Vagina (tissue), 2 donors: ENCODE data around the gene LIMCH1.

Experiments used
- POLR2A ChIP-seq, 2 donors: fragments of 450-650 bp; IDR thresholded peaks; one replicate each; pipeline ENCODE4 v1.6.1; 2017; ENCODE audit warnings: antibody characterized with exemption in 2 of 2, mild to moderate bottlenecking in 2 of 2, moderate library complexity in 2 of 2
- POLR2AphosphoS5 ChIP-seq, 2 donors: sonication (generic); formaldehyde crosslinking; IDR thresholded peaks; one replicate each; pipeline ENCODE4 v1.9.0; 2017; ENCODE audit warnings: antibody characterized with exemption in 2 of 2, mild to moderate bottlenecking in 2 of 2, low read depth in 1 of 2; ENCODE audit not compliant: insufficient read depth in 1 of 2
- TF ChIP-seq, protein P1 (sequence below), 3 experiments: fragments of 450-650 bp in 2 of 3; fragments of 200-600 bp in 1 of 3; sonication (generic) in 1 of 3; IDR thresholded peaks; one replicate each; pipeline ENCODE4 v1.5.1; 2017 to 2019; ENCODE audit warnings: antibody characterized with exemption in 3 of 3, mild to moderate bottlenecking in 2 of 3, moderate library complexity in 2 of 3

DNA sequence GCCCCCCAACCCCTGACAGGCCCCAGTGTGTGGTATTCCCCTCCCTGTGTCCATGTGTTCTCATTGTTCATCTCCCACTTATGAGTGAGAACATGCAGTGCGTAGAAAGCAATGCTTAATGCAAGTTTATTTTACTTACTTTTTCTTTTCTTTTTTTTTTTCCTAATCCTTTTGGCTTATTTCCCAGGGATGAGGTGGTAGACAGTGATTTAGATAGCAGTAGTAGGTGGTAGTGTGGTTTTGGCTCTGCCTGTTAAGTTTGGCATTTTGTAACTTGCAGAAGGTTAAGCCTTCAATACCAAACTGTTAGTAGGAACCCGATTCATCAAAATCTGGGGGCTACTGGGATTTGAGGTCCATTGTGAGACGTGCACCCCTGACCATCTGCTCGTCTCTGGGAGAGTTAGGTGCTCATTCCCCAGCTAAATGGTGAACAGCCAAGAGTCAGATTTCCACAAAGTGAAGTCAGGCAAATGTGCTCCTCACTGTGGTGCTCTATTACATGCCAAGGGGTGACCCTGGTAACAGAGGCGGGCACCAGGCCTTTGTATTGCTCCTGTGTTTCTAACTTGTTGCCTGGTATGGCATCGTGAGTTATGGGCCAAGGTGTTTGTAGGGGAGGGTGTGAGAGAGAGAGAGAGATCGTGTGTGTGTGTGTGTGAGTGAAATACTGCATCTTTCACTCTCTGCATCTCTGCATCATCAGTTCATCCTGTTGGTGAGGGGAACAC lies 140.3 kb downstream of the LIMCH1 start:
- TF ChIP-seq, protein P1, sequence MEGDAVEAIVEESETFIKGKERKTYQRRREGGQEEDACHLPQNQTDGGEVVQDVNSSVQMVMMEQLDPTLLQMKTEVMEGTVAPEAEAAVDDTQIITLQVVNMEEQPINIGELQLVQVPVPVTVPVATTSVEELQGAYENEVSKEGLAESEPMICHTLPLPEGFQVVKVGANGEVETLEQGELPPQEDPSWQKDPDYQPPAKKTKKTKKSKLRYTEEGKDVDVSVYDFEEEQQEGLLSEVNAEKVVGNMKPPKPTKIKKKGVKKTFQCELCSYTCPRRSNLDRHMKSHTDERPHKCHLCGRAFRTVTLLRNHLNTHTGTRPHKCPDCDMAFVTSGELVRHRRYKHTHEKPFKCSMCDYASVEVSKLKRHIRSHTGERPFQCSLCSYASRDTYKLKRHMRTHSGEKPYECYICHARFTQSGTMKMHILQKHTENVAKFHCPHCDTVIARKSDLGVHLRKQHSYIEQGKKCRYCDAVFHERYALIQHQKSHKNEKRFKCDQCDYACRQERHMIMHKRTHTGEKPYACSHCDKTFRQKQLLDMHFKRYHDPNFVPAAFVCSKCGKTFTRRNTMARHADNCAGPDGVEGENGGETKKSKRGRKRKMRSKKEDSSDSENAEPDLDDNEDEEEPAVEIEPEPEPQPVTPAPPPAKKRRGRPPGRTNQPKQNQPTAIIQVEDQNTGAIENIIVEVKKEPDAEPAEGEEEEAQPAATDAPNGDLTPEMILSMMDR (IDR thresholded peaks at IDR 0.05): no peak
- TF ChIP-seq POLR2AphosphoS5 (IDR thresholded peaks at IDR 0.05; ENCODE audit: insufficient read depth in 1 of 2, low read depth in 1 of 2) (no peak), POLR2A (IDR thresholded peaks at IDR 0.05) (no peak)
